ENCODE measurements around the gene PCGF2.

Gene PCGF2

GRCh38 chr17:38716368-38717005 lies 31.6 kb downstream of the PCGF2 start:
- no peak for TF ChIP-seq CTCF (IDR thresholded peaks at IDR 0.05; ENCODE audit: insufficient read depth, low read depth, low read length, missing control alignments)
- H3K4me3 ChIP-seq (ENCODE audit: low read depth, low read length), result no peak overlapping the region
- DNase-seq (ENCODE audit: low read depth), result no peak

GRCh38 chr17:38715216-38715943 lies 32.8 kb downstream of the PCGF2 start:
- no peak for DNase-seq (ENCODE audit: low read depth)
- TF ChIP-seq CTCF (IDR thresholded peaks at IDR 0.05; ENCODE audit: insufficient read depth, low read depth, low read length, missing control alignments), result no peak
- H3K4me3 ChIP-seq (ENCODE audit: low read depth, low read length), result no peak overlapping the region

GRCh38 chr17:38713456-38714075 lies 34.6 kb downstream of the PCGF2 start:
- H3K4me3 ChIP-seq (ENCODE audit: low read depth, low read length), result no peak overlapping the region
- no peak for DNase-seq (ENCODE audit: low read depth)
- TF ChIP-seq CTCF (IDR thresholded peaks at IDR 0.05; ENCODE audit: insufficient read depth, low read depth, low read length, missing control alignments), result no peak

- no peak for TF ChIP-seq CTCF (IDR thresholded peaks at IDR 0.05; ENCODE audit: insufficient read depth, low read depth, low read length, missing control alignments)
- DNase-seq (ENCODE audit: low read depth), result no peak
- H3K4me3 ChIP-seq (ENCODE audit: low read depth, low read length), result no peak overlapping the region
These were observed 35.5 kb downstream of the PCGF2 start for GRCh38 chr17:38712593-38712992.

GRCh38 chr17:38711792-38712571 lies 36.2 kb downstream of the PCGF2 start:
- TF ChIP-seq CTCF (IDR thresholded peaks at IDR 0.05; ENCODE audit: insufficient read depth, low read depth, low read length, missing control alignments), result no peak
- H3K4me3 ChIP-seq (ENCODE audit: low read depth, low read length), result no peak overlapping the region
- no peak for DNase-seq (ENCODE audit: low read depth)

GRCh38 chr17:38710985-38711384 lies 37.2 kb downstream of the PCGF2 start:
- no peak for DNase-seq (ENCODE audit: low read depth)
- H3K4me3 ChIP-seq (ENCODE audit: low read depth, low read length), result no peak overlapping the region
- no peak for TF ChIP-seq CTCF (IDR thresholded peaks at IDR 0.05; ENCODE audit: insufficient read depth, low read depth, low read length, missing control alignments)
